SK-N-SH treated with all-trans-retinoic acid at 6 μM for 48 hours (cell line): Measurements from ENCODE around the gene MRPL57.
A peak's percentile ranks its signal among the peaks of the same experiment; 100 is the strongest.

Experiments used
- ATAC-seq: fragments of 200-7000 bp; cut with Tn5 transposase; 3 replicates; pipeline ENCODE4 v1.9.1; 2020; ENCODE audit warnings: mild to moderate bottlenecking, moderate library complexity
- ARNTL ChIP-seq: fragments of 450-650 bp; formaldehyde crosslinking; IDR thresholded peaks from 2 replicates; pipeline ENCODE4 v1.5.0; 2020; ENCODE audit warnings: low read depth, mild to moderate bottlenecking, moderate library complexity, borderline replicate concordance
- BACH2 ChIP-seq: fragments of 250-450 bp; sonication (Bioruptor Pico); IDR thresholded peaks from 2 replicates; pipeline ENCODE4 v1.9.0; 2021; ENCODE audit warnings: mild to moderate bottlenecking, borderline replicate concordance
- CREB5 ChIP-seq: fragments of 250-450 bp; sonication (Bioruptor Pico); IDR thresholded peaks from 2 replicates; pipeline ENCODE4 v1.5.1; 2020; ENCODE audit warnings: low read depth, mild to moderate bottlenecking, moderate library complexity
- CSDC2 ChIP-seq: fragments of 250-450 bp; sonication (Bioruptor Pico); IDR thresholded peaks from 2 replicates; pipeline ENCODE4 v1.5.0; 2020; ENCODE audit warnings: mild to moderate bottlenecking, moderate library complexity
- GLIS3 ChIP-seq: fragments of 250-450 bp; sonication (Bioruptor Pico); IDR thresholded peaks from 2 replicates; pipeline ENCODE4 v1.5.0; 2020; ENCODE audit warnings: mild to moderate bottlenecking, moderate library complexity
- ISL1 ChIP-seq: fragments of 250-450 bp; sonication (Bioruptor Pico); IDR thresholded peaks from 2 replicates; pipeline ENCODE4 v2.1.2; 2022; ENCODE audit warnings: mild to moderate bottlenecking, moderate library complexity
- OSR1 ChIP-seq: fragments of 250-450 bp; sonication (Bioruptor Pico); IDR thresholded peaks from 2 replicates; pipeline ENCODE4 v1.8.0; 2022; ENCODE audit warnings: moderate library complexity, mild to moderate bottlenecking, inconsistent platforms
- PPARA ChIP-seq: fragments of 250-450 bp; sonication (Bioruptor Pico); IDR thresholded peaks from 2 replicates; pipeline ENCODE4 v1.5.0; 2020; ENCODE audit warnings: mild to moderate bottlenecking, borderline replicate concordance
- RARB ChIP-seq: fragments of 250-450 bp; sonication (Bioruptor Pico); IDR thresholded peaks from 2 replicates; pipeline ENCODE4 v1.8.0; 2021; ENCODE audit warnings: mild to moderate bottlenecking, moderate library complexity
- SNAI2 ChIP-seq: fragments of 250-450 bp; sonication (Bioruptor Pico); IDR thresholded peaks from 2 replicates; pipeline ENCODE4 v1.5.0; 2020; ENCODE audit warnings: mild to moderate bottlenecking, moderate library complexity
- TCF4 ChIP-seq: fragments of 250-450 bp; sonication (Bioruptor Pico); IDR thresholded peaks from 2 replicates; pipeline ENCODE4 v1.8.0; 2021; ENCODE audit warnings: mild to moderate bottlenecking, moderate library complexity, borderline replicate concordance
- TOX ChIP-seq: fragments of 250-450 bp; sonication (Bioruptor Pico); IDR thresholded peaks from 2 replicates; pipeline ENCODE4 v1.8.0; 2021; ENCODE audit warnings: mild to moderate bottlenecking, moderate library complexity, borderline replicate concordance
- TSHZ2 ChIP-seq: fragments of 250-450 bp; sonication (Bioruptor Pico); IDR thresholded peaks from 2 replicates; pipeline ENCODE4 v1.5.0; 2020; ENCODE audit warnings: mild to moderate bottlenecking, moderate library complexity
- ZC3H10 ChIP-seq: fragments of 250-450 bp; sonication (Bioruptor Pico); IDR thresholded peaks from 2 replicates; pipeline ENCODE4 v1.5.1; 2021; ENCODE audit warnings: mild to moderate bottlenecking, moderate library complexity
- ZFP3 ChIP-seq: fragments of 250-450 bp; sonication (Bioruptor Pico); IDR thresholded peaks from 2 replicates; pipeline ENCODE4 v1.5.0; 2020; ENCODE audit warnings: mild to moderate bottlenecking, moderate library complexity
- ZNF565 ChIP-seq: fragments of 450-650 bp; formaldehyde crosslinking; conservative IDR thresholded peaks from 2 replicates; pipeline ENCODE4 v1.5.0; 2020; ENCODE audit warnings: low read depth, mild to moderate bottlenecking, moderate library complexity
- ZNF70 ChIP-seq: fragments of 450-650 bp; formaldehyde crosslinking; IDR thresholded peaks from 2 replicates; pipeline ENCODE4 v1.5.0; 2020; ENCODE audit warnings: mild to moderate bottlenecking, moderate library complexity
- ZNF8 ChIP-seq: fragments of 450-650 bp; formaldehyde crosslinking; IDR thresholded peaks from 2 replicates; pipeline ENCODE4 v1.5.0; 2020; ENCODE audit warnings: mild to moderate bottlenecking, moderate library complexity
- TF ChIP-seq, protein P1 (sequence below): fragments of 250-450 bp; sonication (Bioruptor Pico); IDR thresholded peaks from 2 replicates; pipeline ENCODE4 v1.8.0; 2020; ENCODE audit warnings: mild to moderate bottlenecking, moderate library complexity, borderline replicate concordance
- TF ChIP-seq, protein P2 (sequence below): fragments of 250-450 bp; sonication (Bioruptor Pico); IDR thresholded peaks from 2 replicates; pipeline ENCODE4 v1.5.1; 2021; ENCODE audit warnings: mild to moderate bottlenecking, moderate library complexity

MRPL57 gene

GRCh38 chr13:21148557-21149258, 27.8 kb upstream of the MRPL57 start:
- no peak for TF ChIP-seq ZNF70
- no peak for TF ChIP-seq ZFP3 (CRISPR knock-in tag)
- no peak for TF ChIP-seq CSDC2 (CRISPR knock-in tag)
- no peak for TF ChIP-seq ZNF565
- TF ChIP-seq, protein P1, sequence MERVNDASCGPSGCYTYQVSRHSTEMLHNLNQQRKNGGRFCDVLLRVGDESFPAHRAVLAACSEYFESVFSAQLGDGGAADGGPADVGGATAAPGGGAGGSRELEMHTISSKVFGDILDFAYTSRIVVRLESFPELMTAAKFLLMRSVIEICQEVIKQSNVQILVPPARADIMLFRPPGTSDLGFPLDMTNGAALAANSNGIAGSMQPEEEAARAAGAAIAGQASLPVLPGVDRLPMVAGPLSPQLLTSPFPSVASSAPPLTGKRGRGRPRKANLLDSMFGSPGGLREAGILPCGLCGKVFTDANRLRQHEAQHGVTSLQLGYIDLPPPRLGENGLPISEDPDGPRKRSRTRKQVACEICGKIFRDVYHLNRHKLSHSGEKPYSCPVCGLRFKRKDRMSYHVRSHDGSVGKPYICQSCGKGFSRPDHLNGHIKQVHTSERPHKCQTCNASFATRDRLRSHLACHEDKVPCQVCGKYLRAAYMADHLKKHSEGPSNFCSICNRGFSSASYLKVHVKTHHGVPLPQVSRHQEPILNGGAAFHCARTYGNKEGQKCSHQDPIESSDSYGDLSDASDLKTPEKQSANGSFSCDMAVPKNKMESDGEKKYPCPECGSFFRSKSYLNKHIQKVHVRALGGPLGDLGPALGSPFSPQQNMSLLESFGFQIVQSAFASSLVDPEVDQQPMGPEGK = no peak
- TF ChIP-seq TCF4 (CRISPR knock-in tag) = no peak
- ATAC-seq = no peak

DNA sequence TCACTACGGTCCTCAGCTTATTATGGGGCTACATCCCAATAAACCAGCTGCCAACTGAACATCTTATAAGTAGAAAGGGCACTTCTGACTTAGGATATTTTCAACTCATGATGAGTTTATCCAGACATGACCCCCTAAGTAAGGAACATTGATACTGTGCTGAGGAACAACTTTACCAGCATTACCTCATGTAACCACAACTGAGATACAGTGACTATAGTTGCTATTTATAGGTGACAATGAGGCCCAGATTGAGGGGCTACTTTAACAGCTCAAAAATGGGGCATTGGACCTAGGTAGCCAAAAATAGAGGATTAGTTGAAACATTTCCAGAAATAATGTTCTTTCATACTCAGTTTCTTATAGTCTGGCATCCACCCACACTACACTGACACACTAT, 26.9 kb upstream of the MRPL57 start:
- peak; percentile 52 for ATAC-seq
- TF ChIP-seq BACH2 (CRISPR knock-in tag) (no peak), TCF4 (CRISPR knock-in tag) (no peak), SNAI2 (CRISPR knock-in tag) (no peak), PPARA (CRISPR knock-in tag) (no peak), TSHZ2 (no peak), ISL1 (CRISPR knock-in tag) (no peak), TOX (CRISPR knock-in tag) (no peak), GLIS3 (CRISPR knock-in tag) (no peak), ZNF565 (no peak)
- TF ChIP-seq, protein P1 = no peak
- TF ChIP-seq, protein P2, sequence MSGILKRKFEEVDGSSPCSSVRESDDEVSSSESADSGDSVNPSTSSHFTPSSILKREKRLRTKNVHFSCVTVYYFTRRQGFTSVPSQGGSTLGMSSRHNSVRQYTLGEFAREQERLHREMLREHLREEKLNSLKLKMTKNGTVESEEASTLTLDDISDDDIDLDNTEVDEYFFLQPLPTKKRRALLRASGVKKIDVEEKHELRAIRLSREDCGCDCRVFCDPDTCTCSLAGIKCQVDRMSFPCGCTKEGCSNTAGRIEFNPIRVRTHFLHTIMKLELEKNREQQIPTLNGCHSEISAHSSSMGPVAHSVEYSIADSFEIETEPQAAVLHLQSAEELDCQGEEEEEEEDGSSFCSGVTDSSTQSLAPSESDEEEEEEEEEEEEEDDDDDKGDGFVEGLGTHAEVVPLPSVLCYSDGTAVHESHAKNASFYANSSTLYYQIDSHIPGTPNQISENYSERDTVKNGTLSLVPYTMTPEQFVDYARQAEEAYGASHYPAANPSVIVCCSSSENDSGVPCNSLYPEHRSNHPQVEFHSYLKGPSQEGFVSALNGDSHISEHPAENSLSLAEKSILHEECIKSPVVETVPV = no peak

DNA sequence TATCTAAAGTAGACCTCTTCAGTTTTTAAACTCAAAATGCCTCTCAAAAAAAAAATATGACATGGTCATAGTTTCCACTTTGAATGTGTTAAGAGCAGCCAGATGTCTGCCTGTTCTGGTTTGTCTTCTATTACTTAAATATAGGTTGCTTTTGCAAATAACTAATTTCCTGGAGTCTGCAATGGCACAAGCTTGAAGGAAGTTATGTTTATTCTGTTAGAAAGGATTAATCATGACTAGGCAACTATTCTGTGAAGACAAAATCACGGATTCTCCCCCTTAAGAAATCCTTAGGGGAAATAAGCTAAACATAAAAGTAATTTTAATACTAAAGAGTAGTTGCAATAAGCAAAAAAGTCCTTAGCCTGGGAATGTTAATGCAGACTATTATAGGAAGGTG, 26.4 kb upstream of the MRPL57 start:
- no peak for ATAC-seq
- no peak for TF ChIP-seq CREB5 (CRISPR knock-in tag)
- no peak for TF ChIP-seq SNAI2 (CRISPR knock-in tag)
- TF ChIP-seq ZNF565 = no peak

- no peak for TF ChIP-seq ZNF70
- TF ChIP-seq SNAI2 (CRISPR knock-in tag) = no peak
- no peak for TF ChIP-seq ZNF565
- TF ChIP-seq OSR1 (CRISPR knock-in tag) = no peak
- no peak for TF ChIP-seq ZC3H10
- TF ChIP-seq PPARA (CRISPR knock-in tag) = no peak
- TF ChIP-seq TOX (CRISPR knock-in tag) = no peak
- no peak for TF ChIP-seq ARNTL (CRISPR knock-in tag)
- no peak for TF ChIP-seq TSHZ2
- TF ChIP-seq RARB = no peak
- no peak for TF ChIP-seq ISL1 (CRISPR knock-in tag)
- no peak for TF ChIP-seq CREB5 (CRISPR knock-in tag)
- no peak for TF ChIP-seq ZFP3 (CRISPR knock-in tag)
- no peak for TF ChIP-seq ZNF8 (CRISPR knock-in tag)
- TF ChIP-seq BACH2 (CRISPR knock-in tag) = no peak
Measured at GRCh38 chr13:21152251-21152899, 24.1 kb upstream of the MRPL57 start.

More at GRCh38 chr13:21152251-21152899, 24.1 kb upstream of the MRPL57 start:
- ATAC-seq = no peak
